Stimulated activated naive CD4-positive, alpha-beta T cell (primary cell): ENCODE data around the gene C3orf20.
"Not testable (repeated sequence)": the region's sequence is repeated elsewhere in the genome, so short reads cannot be mapped to it uniquely, and the experiment has no call there.

Source experiments
- DNase-seq, 6 experiments: peaks; one replicate each; lab custom pipeline; 2025; lab: John Stamatoyannopoulos, UW

The C3orf20 gene

DNA sequence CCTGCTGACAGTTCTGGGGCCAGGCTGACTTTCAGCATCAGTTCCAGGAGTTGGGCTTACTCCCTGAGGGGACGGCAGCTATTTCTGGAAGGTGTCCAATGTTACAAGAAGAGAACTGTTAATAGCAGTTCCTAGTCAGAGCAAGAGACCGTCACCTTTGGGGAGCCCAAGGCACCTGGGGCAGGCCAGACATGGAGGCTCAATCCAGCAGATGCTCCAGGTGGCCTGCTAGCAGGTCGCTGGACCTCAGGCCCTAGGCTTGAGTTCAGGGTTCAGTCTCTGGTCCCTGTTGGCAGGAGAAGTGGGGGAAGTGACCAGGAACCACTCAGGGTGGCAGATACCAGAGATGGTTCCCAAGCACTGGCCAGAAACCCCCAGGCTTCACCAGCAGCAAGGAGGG lies 25.9 kb downstream of the C3orf20 start:
- DNase-seq, result no peak

- no peak for DNase-seq
Observed at GRCh38 chr3:14701676-14702075, 26.7 kb downstream of the C3orf20 start.

DNA sequence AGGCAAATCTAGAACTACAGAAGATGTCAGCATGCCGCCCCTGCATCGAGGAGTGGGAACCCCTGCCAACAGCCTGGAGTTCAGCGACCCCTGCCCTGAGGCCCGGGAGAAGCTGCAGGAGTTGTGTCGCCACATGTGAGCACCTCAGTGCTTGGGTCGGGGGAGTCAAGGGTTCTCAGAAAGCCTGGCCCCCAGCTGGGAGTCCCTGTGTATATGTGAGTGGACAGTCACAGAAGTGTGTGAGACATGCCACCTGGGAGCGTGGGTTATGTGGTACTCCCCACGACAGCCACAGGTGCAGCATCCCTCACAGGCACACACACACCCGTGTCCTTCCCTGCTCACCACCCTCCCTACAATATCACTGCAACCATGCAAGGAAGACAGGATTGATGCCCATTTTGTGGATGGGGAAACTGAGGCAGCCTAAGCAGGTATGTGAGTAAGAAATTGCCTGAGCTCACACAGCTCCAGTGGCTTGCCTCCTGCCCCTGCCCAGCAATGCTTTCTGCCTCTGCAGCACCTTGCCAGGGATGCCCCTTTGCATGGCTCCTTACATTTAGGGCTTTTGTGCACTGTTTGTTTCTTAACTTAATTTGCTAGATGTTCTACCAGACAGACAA lies 28.3 kb downstream of the C3orf20 start:
- no peak for DNase-seq

- no peak for DNase-seq
Observed at GRCh38 chr3:14703791-14704190, 28.9 kb downstream of the C3orf20 start.

DNA sequence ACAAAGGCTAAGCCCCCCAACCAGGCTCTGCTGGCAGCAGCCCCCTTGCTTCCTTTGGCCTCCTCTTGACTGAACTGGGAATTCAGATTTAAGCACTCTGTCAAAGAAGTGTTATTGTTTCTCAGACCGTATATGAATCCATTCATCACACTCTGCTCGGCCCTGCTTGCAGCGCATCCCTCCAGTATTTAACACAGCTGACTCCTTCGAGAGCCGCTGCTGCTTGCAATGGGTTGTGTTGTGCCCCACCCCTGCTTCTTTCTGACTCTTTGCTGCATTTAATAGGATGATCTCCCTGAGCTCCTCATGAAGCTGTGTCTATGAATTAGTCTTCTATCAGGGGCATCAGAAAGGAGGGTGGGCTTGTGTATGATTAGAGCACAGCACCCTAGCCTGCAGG lies 31.2 kb downstream of the C3orf20 start:
- no peak for DNase-seq

- DNase-seq, result no peak
Observed at GRCh38 chr3:14716591-14716990, 41.6 kb downstream of the C3orf20 start.

- DNase-seq, result no peak
Observed at GRCh38 chr3:14717307-14717706, 42.4 kb downstream of the C3orf20 start.

- no peak for DNase-seq
Observed at GRCh38 chr3:14718539-14718938, 43.6 kb downstream of the C3orf20 start.

GRCh38 chr3:14719006-14719405 lies 44.1 kb downstream of the C3orf20 start:
- DNase-seq, result no peak

DNA sequence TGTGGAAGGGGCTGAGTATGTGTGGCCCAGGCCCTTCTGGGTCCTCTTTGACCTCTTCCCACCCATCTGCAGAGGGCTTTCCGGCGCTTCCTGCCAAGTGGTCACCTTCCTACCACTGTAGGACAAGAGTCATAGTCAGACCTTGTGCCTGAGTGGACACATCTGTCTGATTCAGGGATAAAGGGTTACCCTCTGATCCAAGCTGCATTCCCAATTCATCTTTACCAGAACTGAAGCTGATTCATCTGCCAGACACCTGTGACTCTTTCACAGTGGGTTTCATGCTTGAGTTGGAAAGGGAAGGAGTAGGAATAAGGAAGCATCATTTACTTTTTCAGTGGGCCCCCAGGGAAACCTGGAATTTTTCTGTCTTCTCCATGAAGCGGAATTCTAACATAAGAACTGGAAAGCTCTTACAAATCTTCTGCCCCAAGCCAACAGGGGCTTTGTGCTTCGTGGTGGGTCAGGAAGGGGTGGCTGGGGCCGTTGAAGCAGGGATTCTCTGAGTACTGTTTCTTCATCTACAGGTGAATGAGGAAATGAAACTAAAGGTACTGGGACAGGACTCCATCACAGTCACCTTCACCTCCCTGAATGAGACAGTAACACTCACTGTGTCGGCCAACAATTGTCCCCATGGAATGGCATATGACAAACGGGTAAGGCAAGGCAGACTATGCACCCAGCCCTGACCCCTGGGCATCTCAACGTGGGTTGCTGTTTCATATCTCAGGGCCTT lies 46.4 kb downstream of the C3orf20 start:
- DNase-seq, result no peak

DNA sequence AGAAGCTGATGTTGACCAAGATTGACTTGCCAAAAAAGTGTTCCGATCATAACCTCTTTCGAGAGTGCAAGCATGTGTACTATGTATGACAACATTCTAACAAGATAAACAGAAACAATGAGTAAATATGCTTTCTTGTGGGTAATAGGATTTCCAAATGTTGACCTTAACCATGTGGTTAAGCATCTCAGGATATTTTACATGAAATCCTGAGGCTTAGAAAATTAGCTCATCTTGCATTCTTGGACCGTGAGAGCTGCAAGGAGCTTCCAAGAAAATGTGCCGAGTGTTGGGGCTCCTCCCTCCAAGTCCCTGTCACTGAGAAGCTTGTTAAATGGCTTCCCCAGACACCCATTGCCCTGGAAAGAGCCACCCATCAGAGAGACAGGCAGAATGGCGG lies 50.1 kb downstream of the C3orf20 start:
- no peak for DNase-seq

DNA sequence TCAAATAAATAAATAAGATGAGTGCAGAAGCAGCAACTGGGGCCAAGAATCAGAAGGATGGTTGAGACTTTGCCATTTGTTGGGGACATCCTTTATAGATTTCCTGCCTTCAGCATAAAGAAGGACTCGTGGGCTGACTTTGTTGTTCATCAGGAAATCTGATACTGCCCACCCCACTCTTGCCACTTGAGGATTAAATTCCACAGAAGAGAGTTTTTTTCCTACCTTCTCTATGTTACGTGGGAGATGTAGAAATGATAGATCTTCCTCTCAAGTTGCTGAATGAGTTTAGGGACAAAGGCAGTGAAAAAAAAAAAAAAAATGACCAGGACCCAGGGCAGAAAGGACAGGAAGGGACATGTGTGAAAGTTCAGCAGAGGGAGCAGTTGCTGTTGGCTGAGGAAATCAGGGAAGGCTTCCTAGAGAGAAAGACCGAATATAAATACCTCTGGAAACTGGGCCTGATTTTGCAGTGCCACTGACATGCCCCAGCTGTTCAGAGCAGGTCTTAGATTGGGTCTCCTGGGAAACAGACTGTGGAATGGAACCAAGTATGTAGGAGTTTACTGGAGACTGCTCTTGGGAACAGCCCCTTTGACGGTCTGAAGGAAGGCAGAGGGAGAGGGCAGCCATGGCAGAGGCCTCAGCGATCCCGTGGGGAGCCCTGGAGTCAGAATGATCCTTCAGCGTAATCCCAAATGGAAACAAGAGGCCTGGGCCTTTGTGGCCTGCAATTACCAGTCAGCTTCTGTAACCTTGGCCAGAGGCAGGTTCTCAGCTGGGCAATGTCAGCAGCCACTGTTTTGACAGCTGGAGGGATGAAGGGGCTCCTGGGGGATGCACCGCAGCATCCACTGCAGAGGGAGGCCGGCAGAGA lies 50.9 kb downstream of the C3orf20 start:
- DNase-seq, result no peak

GRCh38 chr3:14726441-14726780 lies 51.5 kb downstream of the C3orf20 start:
- no peak for DNase-seq

GRCh38 chr3:14728113-14728512 lies 53.2 kb downstream of the C3orf20 start:
- DNase-seq, result no peak

- no peak for DNase-seq
Observed at GRCh38 chr3:14730703-14731382, 55.9 kb downstream of the C3orf20 start.

GRCh38 chr3:14740983-14741382 lies 66.0 kb downstream of the C3orf20 start:
- DNase-seq, result no peak

- no peak for DNase-seq
Observed at GRCh38 chr3:14741510-14741909, 66.6 kb downstream of the C3orf20 start.

DNA sequence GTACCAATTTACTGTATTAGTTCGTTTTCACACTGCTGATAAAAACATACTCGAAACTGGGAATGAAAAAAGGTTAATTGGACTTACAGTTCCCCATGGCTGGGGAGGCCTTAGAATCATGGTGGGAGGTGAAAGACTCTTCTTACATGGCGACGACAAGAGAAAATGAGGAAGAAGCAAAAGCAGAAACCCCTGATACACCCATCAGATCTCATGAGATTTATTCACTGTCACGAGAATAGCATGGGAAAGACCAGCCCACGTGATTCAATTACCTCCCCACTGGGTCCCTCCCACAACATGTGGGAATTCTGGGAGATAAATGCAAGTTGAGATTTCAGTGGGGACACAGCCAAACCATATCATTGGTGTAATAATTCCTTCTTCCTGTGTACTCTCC lies 69.6 kb downstream of the C3orf20 start:
- DNase-seq, result no peak

DNA sequence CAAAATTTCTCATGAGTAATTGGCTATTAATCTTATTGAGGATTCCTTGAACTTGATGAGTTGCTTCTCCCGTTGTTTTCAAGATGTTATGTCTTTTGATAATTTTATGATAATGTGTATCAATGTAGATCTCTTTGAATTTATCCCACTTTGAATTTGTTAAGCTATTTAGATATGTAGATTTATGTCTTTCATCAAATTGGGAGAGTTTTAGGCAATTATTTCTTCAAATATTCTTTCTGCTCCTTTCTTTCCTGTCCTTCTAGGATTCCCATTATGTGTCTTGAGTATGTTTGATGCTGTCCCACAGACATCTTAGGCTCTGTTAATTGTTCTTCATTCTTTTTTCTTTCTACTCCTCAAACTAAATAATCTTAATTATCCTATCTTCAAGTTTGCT lies 75.7 kb downstream of the C3orf20 start:
- no peak for DNase-seq

DNA sequence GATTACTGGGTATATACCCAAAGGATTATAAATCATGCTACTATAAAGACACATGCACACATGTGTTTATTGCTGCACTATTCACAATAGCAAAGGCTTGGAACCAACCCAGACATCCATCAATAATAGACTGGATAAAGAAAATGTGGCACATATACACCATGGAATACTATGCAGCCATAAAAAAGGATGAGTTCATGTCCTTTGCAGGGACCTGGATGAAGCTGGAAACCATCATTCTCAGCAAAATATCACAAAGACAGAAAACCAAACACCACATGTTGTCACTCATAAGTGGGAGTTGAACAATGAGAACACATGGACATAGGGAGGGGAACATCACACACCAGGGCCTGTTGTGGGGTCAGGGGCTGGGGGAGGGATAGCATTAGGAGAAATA lies 78.0 kb downstream of the C3orf20 start:
- not testable (repeated sequence) for DNase-seq

- no peak for DNase-seq
Observed at GRCh38 chr3:14757153-14757700, 82.3 kb downstream of the C3orf20 start.

DNA sequence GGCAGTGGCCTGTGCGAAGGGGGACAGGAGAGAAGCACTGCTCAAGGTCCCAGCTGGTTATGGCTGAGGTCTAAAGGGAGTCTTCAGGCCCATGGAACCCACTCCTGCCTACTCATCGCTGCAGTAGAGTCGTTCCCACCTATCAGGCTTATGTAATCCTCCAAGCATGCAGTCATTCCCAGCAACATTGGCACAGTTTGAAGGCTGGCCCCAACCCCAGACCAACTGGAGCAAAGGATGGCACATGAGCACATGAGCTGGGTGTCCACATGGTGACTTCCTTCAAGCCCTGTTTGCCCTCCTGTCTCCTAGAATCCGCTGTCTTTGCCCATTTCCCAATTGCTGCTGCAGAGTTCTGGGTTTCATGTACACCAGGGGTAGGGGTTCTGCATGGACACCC lies 83.4 kb downstream of the C3orf20 start:
- no peak for DNase-seq
